Measurements from ENCODE around the gene TBC1D5.

GRCh38 chr3:17310983-17311382 is 431.4 kb downstream of the TBC1D5 start:
- TF ChIP-seq KDM5A (IDR thresholded peaks at IDR 0.05) (no peak), BHLHE40 (IDR thresholded peaks at IDR 0.05; ENCODE audit: low read depth, low read length) (no peak)
- TF ChIP-seq, protein P1, sequence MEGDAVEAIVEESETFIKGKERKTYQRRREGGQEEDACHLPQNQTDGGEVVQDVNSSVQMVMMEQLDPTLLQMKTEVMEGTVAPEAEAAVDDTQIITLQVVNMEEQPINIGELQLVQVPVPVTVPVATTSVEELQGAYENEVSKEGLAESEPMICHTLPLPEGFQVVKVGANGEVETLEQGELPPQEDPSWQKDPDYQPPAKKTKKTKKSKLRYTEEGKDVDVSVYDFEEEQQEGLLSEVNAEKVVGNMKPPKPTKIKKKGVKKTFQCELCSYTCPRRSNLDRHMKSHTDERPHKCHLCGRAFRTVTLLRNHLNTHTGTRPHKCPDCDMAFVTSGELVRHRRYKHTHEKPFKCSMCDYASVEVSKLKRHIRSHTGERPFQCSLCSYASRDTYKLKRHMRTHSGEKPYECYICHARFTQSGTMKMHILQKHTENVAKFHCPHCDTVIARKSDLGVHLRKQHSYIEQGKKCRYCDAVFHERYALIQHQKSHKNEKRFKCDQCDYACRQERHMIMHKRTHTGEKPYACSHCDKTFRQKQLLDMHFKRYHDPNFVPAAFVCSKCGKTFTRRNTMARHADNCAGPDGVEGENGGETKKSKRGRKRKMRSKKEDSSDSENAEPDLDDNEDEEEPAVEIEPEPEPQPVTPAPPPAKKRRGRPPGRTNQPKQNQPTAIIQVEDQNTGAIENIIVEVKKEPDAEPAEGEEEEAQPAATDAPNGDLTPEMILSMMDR (IDR thresholded peaks at IDR 0.05): no peak

All from A549 (cell line).